HepG2 (cell line): ENCODE data around the gene ISCU. TPM values are rescaled to one million over a fixed set of nuclear protein-coding genes. Genes with fewer than 3 reads are reported as not detected.

Experiments
- CHCHD3 ChIP-seq: sonication (generic); formaldehyde crosslinking; IDR thresholded peaks from 2 replicates; pipeline ENCODE4 v1.8.0; 2022; ENCODE audit warnings: mild to moderate bottlenecking, missing genetic modification reagents, moderate library complexity
- CREB1 ChIP-seq, 2 experiments: fragments of 450-650 bp in 1 of 2; IDR thresholded peaks; 2 replicates each; pipeline ENCODE4 v1.6.1; 2016 to 2017; ENCODE audit warnings: control low read depth in 1 of 2, mild to moderate bottlenecking in 1 of 2, missing compliant biosample characterization in 1 of 2, missing genetic modification characterization in 1 of 2
- HMGA1 ChIP-seq: sonication (generic); formaldehyde crosslinking; conservative IDR thresholded peaks from 2 replicates; pipeline ENCODE4 v1.4.0; 2020; ENCODE audit warnings: missing genetic modification reagents
- KDM5A ChIP-seq: fragments of 200-600 bp; sonication (generic); IDR thresholded peaks from 2 replicates; pipeline ENCODE4 v1.7.0; 2018; ENCODE audit warnings: antibody characterized with exemption, mild to moderate bottlenecking, low read length, borderline replicate concordance
- KMT2B ChIP-seq: IDR thresholded peaks from 2 replicates; pipeline ENCODE4 v1.6.1; 2016; ENCODE audit warnings: missing genetic modification reagents, missing compliant biosample characterization
- MED13 ChIP-seq: sonication (generic); formaldehyde crosslinking; IDR thresholded peaks from 2 replicates; pipeline ENCODE4 v1.5.0; 2020; ENCODE audit warnings: missing genetic modification reagents
- MYNN ChIP-seq: sonication (generic); formaldehyde crosslinking; IDR thresholded peaks from 2 replicates; pipeline ENCODE4 v1.4.0; 2020; ENCODE audit warnings: mild to moderate bottlenecking, low read depth, missing genetic modification reagents
- SAP130 ChIP-seq: IDR thresholded peaks from 2 replicates; pipeline ENCODE4 v1.6.1; 2016; ENCODE audit warnings: low read depth
- SP140L ChIP-seq: sonication (generic); formaldehyde crosslinking; IDR thresholded peaks from 2 replicates; pipeline ENCODE4 v1.4.0; 2020; ENCODE audit warnings: missing genetic modification reagents, borderline replicate concordance
- STAG1 ChIP-seq: sonication (generic); formaldehyde crosslinking; IDR thresholded peaks from 2 replicates; pipeline ENCODE4 v1.4.0; 2020; ENCODE audit warnings: missing genetic modification reagents
- ZBTB10 ChIP-seq: sonication (generic); formaldehyde crosslinking; IDR thresholded peaks from 2 replicates; pipeline ENCODE4 v1.4.0; 2020; ENCODE audit warnings: missing genetic modification reagents, borderline replicate concordance
- ZNF253 ChIP-seq: sonication (generic); formaldehyde crosslinking; IDR thresholded peaks from 2 replicates; pipeline ENCODE4 v1.8.0; 2022; ENCODE audit warnings: mild to moderate bottlenecking, missing genetic modification reagents, borderline replicate concordance
- polyA plus RNA-seq, 8 experiments: library from polyadenylated mRNA; depleted of rRNA in 3 of 8; stranded (reverse) in 7 of 8; unstranded in 1 of 8; fragments of >200 nt; fragmentation: Illumina TruSeq in 4 of 8; extraction: Trizol in 4 of 8; gene quantifications; 2 replicates each; pipeline versions ENCODE4 v1.2.1 to v1.2.3, GENCODE V29; 2011 to 2016; ENCODE audit warnings: low read depth in 4 of 8, missing spikeins in 1 of 8, mixed read lengths in 1 of 8; ENCODE audit not compliant: insufficient read depth in 1 of 8
- total RNA-seq, 5 experiments: library from RNA; depleted of rRNA; stranded (reverse); fragments of >200 nt; fragmentation: Illumina TruSeq; extraction: Trizol; gene quantifications; 2 replicates each; pipeline ENCODE4 v1.2.3, GENCODE V29; 2016; ENCODE audit warnings: low read depth in 1 of 5
- TF ChIP-seq, protein P1 (sequence below): sonication (generic); formaldehyde crosslinking; IDR thresholded peaks from 2 replicates; pipeline ENCODE4 v1.5.1; 2020; ENCODE audit warnings: mild to moderate bottlenecking, missing genetic modification reagents, moderate library complexity
- TF ChIP-seq, protein P2 (sequence below): sonication (generic); formaldehyde crosslinking; IDR thresholded peaks from 2 replicates; pipeline ENCODE4 v1.4.0; 2020; ENCODE audit warnings: missing genetic modification reagents
- TF ChIP-seq, protein P3 (sequence below): sonication (generic); formaldehyde crosslinking; IDR thresholded peaks from 2 replicates; pipeline ENCODE4 v1.4.0; 2020; ENCODE audit warnings: missing genetic modification reagents

ISCU gene
- total and polyA plus RNA-seq, 2 of the 13 experiments (the other 11 are each of a cell fraction or from before 2014, with no cell fraction given): 94.4 to 107 TPM

DNA sequence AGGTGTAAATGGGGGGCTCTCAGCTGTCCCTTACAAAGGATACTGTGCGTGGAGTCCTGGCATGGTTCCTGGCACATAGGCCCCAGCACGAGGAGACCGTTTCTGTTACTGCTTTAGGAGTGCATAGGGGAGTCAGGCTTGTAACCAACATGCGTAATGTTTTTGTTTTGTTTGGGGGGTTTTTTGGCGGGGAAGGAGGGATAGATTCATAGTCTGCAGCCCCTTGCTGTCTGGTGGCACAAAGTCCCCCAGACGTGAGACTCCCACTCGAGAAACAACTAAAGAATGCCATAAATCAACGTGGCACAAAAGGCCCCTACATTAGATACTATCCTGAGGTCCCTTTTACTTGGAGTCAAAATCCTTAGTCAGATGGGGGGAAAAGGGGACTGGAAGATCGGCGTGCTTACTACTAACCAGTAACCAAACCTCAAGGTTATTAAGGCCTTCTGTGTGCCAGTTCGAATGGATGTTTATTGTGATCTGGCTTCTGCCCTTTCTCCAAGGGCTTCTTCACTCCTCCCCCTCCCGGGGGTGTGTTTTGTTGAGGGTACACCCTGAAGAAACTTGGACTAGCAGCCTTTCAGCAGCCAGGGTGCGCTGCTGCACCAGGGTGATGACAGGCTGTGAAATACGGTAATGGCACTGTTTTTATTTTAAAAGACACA is 874 bp downstream of the ISCU start (continued):
- TF ChIP-seq, protein P1, sequence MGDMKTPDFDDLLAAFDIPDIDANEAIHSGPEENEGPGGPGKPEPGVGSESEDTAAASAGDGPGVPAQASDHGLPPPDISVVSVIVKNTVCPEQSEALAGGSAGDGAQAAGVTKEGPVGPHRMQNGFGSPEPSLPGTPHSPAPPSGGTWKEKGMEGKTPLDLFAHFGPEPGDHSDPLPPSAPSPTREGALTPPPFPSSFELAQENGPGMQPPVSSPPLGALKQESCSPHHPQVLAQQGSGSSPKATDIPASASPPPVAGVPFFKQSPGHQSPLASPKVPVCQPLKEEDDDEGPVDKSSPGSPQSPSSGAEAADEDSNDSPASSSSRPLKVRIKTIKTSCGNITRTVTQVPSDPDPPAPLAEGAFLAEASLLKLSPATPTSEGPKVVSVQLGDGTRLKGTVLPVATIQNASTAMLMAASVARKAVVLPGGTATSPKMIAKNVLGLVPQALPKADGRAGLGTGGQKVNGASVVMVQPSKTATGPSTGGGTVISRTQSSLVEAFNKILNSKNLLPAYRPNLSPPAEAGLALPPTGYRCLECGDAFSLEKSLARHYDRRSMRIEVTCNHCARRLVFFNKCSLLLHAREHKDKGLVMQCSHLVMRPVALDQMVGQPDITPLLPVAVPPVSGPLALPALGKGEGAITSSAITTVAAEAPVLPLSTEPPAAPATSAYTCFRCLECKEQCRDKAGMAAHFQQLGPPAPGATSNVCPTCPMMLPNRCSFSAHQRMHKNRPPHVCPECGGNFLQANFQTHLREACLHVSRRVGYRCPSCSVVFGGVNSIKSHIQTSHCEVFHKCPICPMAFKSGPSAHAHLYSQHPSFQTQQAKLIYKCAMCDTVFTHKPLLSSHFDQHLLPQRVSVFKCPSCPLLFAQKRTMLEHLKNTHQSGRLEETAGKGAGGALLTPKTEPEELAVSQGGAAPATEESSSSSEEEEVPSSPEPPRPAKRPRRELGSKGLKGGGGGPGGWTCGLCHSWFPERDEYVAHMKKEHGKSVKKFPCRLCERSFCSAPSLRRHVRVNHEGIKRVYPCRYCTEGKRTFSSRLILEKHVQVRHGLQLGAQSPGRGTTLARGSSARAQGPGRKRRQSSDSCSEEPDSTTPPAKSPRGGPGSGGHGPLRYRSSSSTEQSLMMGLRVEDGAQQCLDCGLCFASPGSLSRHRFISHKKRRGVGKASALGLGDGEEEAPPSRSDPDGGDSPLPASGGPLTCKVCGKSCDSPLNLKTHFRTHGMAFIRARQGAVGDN (CRISPR knock-in tag): no peak
- TF ChIP-seq SP140L (CRISPR knock-in tag) (no peak), CHCHD3 (no peak), KDM5A (peak; percentile 75), HMGA1 (CRISPR knock-in tag) (no peak), MYNN (no peak), STAG1 (CRISPR knock-in tag) (peak; percentile 87), KMT2B (CRISPR knock-in tag) (0 out of 2 replicates have a peak, but pooled peaks have one; percentile 32), ZNF253 (no peak), MED13 (CRISPR knock-in tag) (no peak), ZBTB10 (CRISPR knock-in tag) (no peak), SAP130 (CRISPR knock-in tag) (peak; percentile 73), CREB1 (IDR thresholded peaks at IDR 0.05) (no peak), CREB1 (CRISPR knock-in tag; IDR thresholded peaks at IDR 0.05) (0 out of 2 replicates have a peak, but pooled peaks have one; percentile 47)
- TF ChIP-seq, protein P2, sequence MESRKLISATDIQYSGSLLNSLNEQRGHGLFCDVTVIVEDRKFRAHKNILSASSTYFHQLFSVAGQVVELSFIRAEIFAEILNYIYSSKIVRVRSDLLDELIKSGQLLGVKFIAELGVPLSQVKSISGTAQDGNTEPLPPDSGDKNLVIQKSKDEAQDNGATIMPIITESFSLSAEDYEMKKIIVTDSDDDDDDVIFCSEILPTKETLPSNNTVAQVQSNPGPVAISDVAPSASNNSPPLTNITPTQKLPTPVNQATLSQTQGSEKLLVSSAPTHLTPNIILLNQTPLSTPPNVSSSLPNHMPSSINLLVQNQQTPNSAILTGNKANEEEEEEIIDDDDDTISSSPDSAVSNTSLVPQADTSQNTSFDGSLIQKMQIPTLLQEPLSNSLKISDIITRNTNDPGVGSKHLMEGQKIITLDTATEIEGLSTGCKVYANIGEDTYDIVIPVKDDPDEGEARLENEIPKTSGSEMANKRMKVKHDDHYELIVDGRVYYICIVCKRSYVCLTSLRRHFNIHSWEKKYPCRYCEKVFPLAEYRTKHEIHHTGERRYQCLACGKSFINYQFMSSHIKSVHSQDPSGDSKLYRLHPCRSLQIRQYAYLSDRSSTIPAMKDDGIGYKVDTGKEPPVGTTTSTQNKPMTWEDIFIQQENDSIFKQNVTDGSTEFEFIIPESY (CRISPR knock-in tag): 0 out of 2 replicates have a peak, but pooled peaks have one; percentile 24
- TF ChIP-seq, protein P3, sequence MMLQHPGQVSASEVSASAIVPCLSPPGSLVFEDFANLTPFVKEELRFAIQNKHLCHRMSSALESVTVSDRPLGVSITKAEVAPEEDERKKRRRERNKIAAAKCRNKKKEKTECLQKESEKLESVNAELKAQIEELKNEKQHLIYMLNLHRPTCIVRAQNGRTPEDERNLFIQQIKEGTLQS: 0 out of 2 replicates have a peak, but pooled peaks have one; percentile 15
